ENCODE data around the gene ERN1. TPM values are rescaled to one million over a fixed set of nuclear protein-coding genes. Genes with fewer than 3 reads are reported as not detected.

Gene ERN1
- total and polyA plus RNA-seq, 3 donors from 2014 or later, result 7.0 to 13.0 (median 12.8) TPM

GRCh38 chr17:63998721-63999679 lies 130.9 kb downstream of the ERN1 start:
- no peaks in the 10 kb centered on the region for H3K9me3 ChIP-seq
- no peak overlapping the region for H3K27ac ChIP-seq
- peaks cover 10% of the 10 kb centered on the region for H3K4me1 ChIP-seq
- H3K4me3 ChIP-seq, result peak overlapping the region; percentile 55 to 70
- intact Hi-C loops (cut with DNase I; ENCODE audit: low total_unique reads), result no loop called here
- TF ChIP-seq POLR2A (IDR thresholded peaks at IDR 0.05), result no peak
- no peak for TF ChIP-seq CTCF (IDR thresholded peaks at IDR 0.05)
- H3K27me3 ChIP-seq, result no peaks in the 10 kb centered on the region
- H3K36me3 ChIP-seq (ENCODE audit: low read depth, missing control alignments), result no peaks in the 10 kb centered on the region
- WGBS, 2 donors, result 27 to 44% methylated on average over 7 to 26 of the region's 33 CpGs
- no peak for DNase-seq

- H3K36me3 ChIP-seq (ENCODE audit: low read depth, missing control alignments), result no peaks in the 10 kb centered on the region
- 2 to 3% methylated on average over 19 to 43 of the region's 43 CpGs for WGBS, 2 donors
- H3K4me1 ChIP-seq, result peaks cover 10% of the 10 kb centered on the region
- H3K9me3 ChIP-seq, result no peaks in the 10 kb centered on the region
- peak within 1 kb of the TSS; percentile 55 to 70 for H3K4me3 ChIP-seq
- intact Hi-C loops (cut with DNase I; ENCODE audit: low total_unique reads), result no loop called here
- TF ChIP-seq CTCF (IDR thresholded peaks at IDR 0.05) (no peak), POLR2A (IDR thresholded peaks at IDR 0.05) (no peak)
- no peaks in the 10 kb centered on the region for H3K27me3 ChIP-seq
- DNase-seq, result peak; percentile 79
- H3K27ac ChIP-seq, result no peak within 1 kb of the TSS
Observed at GRCh38 chr17:63998050-63998720, 131.8 kb downstream of the ERN1 start, which contains the start of gene PRR29. TSS of gene PRR29 (plus strand) at chr17:63998351. CDS start at chr17:63998365, 14 bp downstream.

GRCh38 chr17:63997341-63998048 lies 132.4 kb downstream of the ERN1 start:
- TF ChIP-seq POLR2A (IDR thresholded peaks at IDR 0.05), result no peak
- TF ChIP-seq CTCF (IDR thresholded peaks at IDR 0.05), result no peak
- H3K27ac ChIP-seq, result no peak overlapping the region
- 14 to 18% methylated on average over 19 of the region's 19 CpGs for WGBS, 2 donors
- H3K27me3 ChIP-seq, result no peaks in the 10 kb centered on the region
- DNase-seq, result no peak
- no peaks in the 10 kb centered on the region for H3K9me3 ChIP-seq
- H3K4me3 ChIP-seq, result peak overlapping the region; percentile 55 to 70
- no peaks in the 10 kb centered on the region for H3K36me3 ChIP-seq (ENCODE audit: low read depth, missing control alignments)
- intact Hi-C loops (cut with DNase I; ENCODE audit: low total_unique reads), result no loop called here
- H3K4me1 ChIP-seq, result peaks cover 10% of the 10 kb centered on the region

- no peak for TF ChIP-seq CTCF (IDR thresholded peaks at IDR 0.05)
- TF ChIP-seq POLR2A (IDR thresholded peaks at IDR 0.05), result no peak
- Histone ChIP-seq H3K27me3 (no peaks in the 10 kb centered on the region), H3K9me3 (no peaks in the 10 kb centered on the region), H3K4me1 (peaks cover 10% of the 10 kb centered on the region), H3K36me3 (ENCODE audit: low read depth, missing control alignments) (no peaks in the 10 kb centered on the region), H3K27ac (no peak overlapping the region), H3K4me3 (no peak overlapping the region)
- no peak for DNase-seq
- intact Hi-C loops (cut with DNase I; ENCODE audit: low total_unique reads), result no loop called here
- 91 to 94% methylated on average over 11 of the region's 11 CpGs for WGBS, 2 donors
Observed at GRCh38 chr17:63996430-63997182, 133.3 kb downstream of the ERN1 start.
